KMS-11 (cell line): ENCODE data around the gene B3GALNT1.

ENCODE experiments used
- H2AFZ ChIP-seq: fragments of 200-600 bp; sonication (generic); 2 replicates; pipeline ENCODE4 v1.6.1; 2016; ENCODE audit warnings: antibody characterized with exemption, mixed run types, low read depth
- H3K27ac ChIP-seq: fragments of 200-600 bp; sonication (generic); 2 replicates; pipeline ENCODE4 v1.6.1; 2016; ENCODE audit warnings: mild to moderate bottlenecking, mixed run types
- H3K27me3 ChIP-seq: fragments of 200-600 bp; sonication (generic); 2 replicates; pipeline ENCODE4 v1.6.1; 2017; ENCODE audit warnings: mild to moderate bottlenecking, low read depth, mixed run types, moderate library complexity; ENCODE audit not compliant: insufficient read depth
- H3K36me3 ChIP-seq: fragments of 200-600 bp; sonication (generic); 2 replicates; pipeline ENCODE4 v1.6.1; 2017; ENCODE audit warnings: mild to moderate bottlenecking, mixed run types; ENCODE audit not compliant: insufficient read depth
- H3K4me1 ChIP-seq: fragments of 200-600 bp; sonication (generic); 2 replicates; pipeline ENCODE4 v1.6.1; 2016; ENCODE audit warnings: mild to moderate bottlenecking, low read depth, mixed run types; ENCODE audit not compliant: poor library complexity, severe bottlenecking
- H3K4me2 ChIP-seq: fragments of 200-600 bp; sonication (generic); 2 replicates; pipeline ENCODE4 v1.7.0; 2016; ENCODE audit warnings: mild to moderate bottlenecking, mixed run types
- H3K4me3 ChIP-seq: fragments of 200-600 bp; sonication (generic); IDR thresholded peaks from 2 replicates; pipeline ENCODE4 v1.6.1; 2017; ENCODE audit warnings: low read depth, low read length, mixed read lengths; ENCODE audit not compliant: insufficient read depth
- H3K79me2 ChIP-seq: fragments of 200-600 bp; sonication (generic); 2 replicates; pipeline ENCODE4 v1.6.1; 2016; ENCODE audit warnings: low read depth, mixed run types; ENCODE audit not compliant: insufficient read depth
- H3K9ac ChIP-seq: fragments of 200-600 bp; sonication (generic); 2 replicates; pipeline ENCODE4 v1.6.1; 2016; ENCODE audit warnings: mild to moderate bottlenecking, mixed run types
- H4K20me1 ChIP-seq: fragments of 200-600 bp; sonication (generic); 2 replicates; pipeline ENCODE4 v1.6.1; 2016; ENCODE audit warnings: mild to moderate bottlenecking, mixed run types; ENCODE audit not compliant: insufficient read depth
- TF ChIP-seq, protein P1 (sequence below): fragments of 200-600 bp; sonication (generic); conservative IDR thresholded peaks from 2 replicates; pipeline ENCODE4 v1.6.1; 2017; ENCODE audit warnings: low read depth, mild to moderate bottlenecking, antibody characterized with exemption, low read length, moderate library complexity, mixed read lengths

The B3GALNT1 gene

GRCh38 chr3:161104561-161105551 lies at the start of gene B3GALNT1:
TSS of gene B3GALNT1 (minus strand) at chr3:161105349. CDS start at chr3:161086754, 18,595 bp downstream.
- Histone ChIP-seq H3K36me3 (no peaks in the 10 kb centered on the region), H3K27ac (no peak within 1 kb of the TSS), H3K4me1 (no peaks in the 10 kb centered on the region), H3K27me3 (no peaks in the 10 kb centered on the region), H3K4me2 (no peak within 1 kb of the TSS), H2AFZ (no peak within 1 kb of the TSS), H4K20me1 (no peaks in the 10 kb centered on the region), H3K9ac (no peak within 1 kb of the TSS), H3K4me3 (no peak within 1 kb of the TSS), H3K79me2 (no peaks in the 10 kb centered on the region)
- TF ChIP-seq, protein P1, sequence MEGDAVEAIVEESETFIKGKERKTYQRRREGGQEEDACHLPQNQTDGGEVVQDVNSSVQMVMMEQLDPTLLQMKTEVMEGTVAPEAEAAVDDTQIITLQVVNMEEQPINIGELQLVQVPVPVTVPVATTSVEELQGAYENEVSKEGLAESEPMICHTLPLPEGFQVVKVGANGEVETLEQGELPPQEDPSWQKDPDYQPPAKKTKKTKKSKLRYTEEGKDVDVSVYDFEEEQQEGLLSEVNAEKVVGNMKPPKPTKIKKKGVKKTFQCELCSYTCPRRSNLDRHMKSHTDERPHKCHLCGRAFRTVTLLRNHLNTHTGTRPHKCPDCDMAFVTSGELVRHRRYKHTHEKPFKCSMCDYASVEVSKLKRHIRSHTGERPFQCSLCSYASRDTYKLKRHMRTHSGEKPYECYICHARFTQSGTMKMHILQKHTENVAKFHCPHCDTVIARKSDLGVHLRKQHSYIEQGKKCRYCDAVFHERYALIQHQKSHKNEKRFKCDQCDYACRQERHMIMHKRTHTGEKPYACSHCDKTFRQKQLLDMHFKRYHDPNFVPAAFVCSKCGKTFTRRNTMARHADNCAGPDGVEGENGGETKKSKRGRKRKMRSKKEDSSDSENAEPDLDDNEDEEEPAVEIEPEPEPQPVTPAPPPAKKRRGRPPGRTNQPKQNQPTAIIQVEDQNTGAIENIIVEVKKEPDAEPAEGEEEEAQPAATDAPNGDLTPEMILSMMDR = no peak

DNA sequence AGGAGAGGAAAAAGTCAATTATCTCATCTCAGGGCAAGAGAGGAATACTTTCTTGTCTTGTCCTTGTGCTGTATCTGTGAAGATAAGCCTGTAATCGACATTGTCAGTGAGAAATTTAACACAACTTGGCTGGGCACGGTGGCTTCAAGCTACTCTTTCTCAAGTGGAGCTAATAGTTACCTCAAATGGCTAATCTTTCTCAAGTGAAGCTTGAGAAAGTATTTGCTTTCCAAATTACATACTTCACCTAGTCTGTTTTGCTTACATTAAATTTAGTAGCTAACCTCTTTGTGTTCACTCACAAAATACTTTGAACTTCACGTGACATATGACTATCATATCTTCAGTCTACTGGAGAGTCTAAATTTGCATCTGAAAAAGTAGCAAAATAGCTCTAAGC lies 48.3 kb upstream of the B3GALNT1 start:
- TF ChIP-seq, protein P1 = no peak
- Histone ChIP-seq H3K9ac (no peak overlapping the region), H3K27me3 (no peaks in the 10 kb centered on the region), H4K20me1 (no peaks in the 10 kb centered on the region), H3K4me3 (no peak overlapping the region), H2AFZ (no peak overlapping the region), H3K4me2 (no peak overlapping the region), H3K27ac (no peak overlapping the region), H3K79me2 (no peaks in the 10 kb centered on the region), H3K4me1 (no peaks in the 10 kb centered on the region), H3K36me3 (no peaks in the 10 kb centered on the region)

- H3K79me2 ChIP-seq = no peaks in the 10 kb centered on the region
- H3K4me2 ChIP-seq = no peak overlapping the region
- no peaks in the 10 kb centered on the region for H4K20me1 ChIP-seq
- H3K9ac ChIP-seq = no peak overlapping the region
- no peak overlapping the region for H3K27ac ChIP-seq
- no peaks in the 10 kb centered on the region for H3K36me3 ChIP-seq
- no peaks in the 10 kb centered on the region for H3K27me3 ChIP-seq
- no peak overlapping the region for H2AFZ ChIP-seq
- no peak overlapping the region for H3K4me3 ChIP-seq
- H3K4me1 ChIP-seq = no peaks in the 10 kb centered on the region
- TF ChIP-seq, protein P1 = no peak
Observed at GRCh38 chr3:161150001-161150525, 44.9 kb upstream of the B3GALNT1 start.

GRCh38 chr3:161149529-161149928 lies 44.4 kb upstream of the B3GALNT1 start:
- no peak overlapping the region for H3K4me3 ChIP-seq
- H3K36me3 ChIP-seq = no peaks in the 10 kb centered on the region
- H3K27me3 ChIP-seq = no peaks in the 10 kb centered on the region
- H3K9ac ChIP-seq = no peak overlapping the region
- no peak overlapping the region for H3K27ac ChIP-seq
- H4K20me1 ChIP-seq = no peaks in the 10 kb centered on the region
- H3K4me2 ChIP-seq = no peak overlapping the region
- TF ChIP-seq, protein P1 = no peak
- H3K4me1 ChIP-seq = no peaks in the 10 kb centered on the region
- no peak overlapping the region for H2AFZ ChIP-seq
- no peaks in the 10 kb centered on the region for H3K79me2 ChIP-seq
